ENCODE data around the gene DNAH2. TPM values are rescaled to one million over a fixed set of nuclear protein-coding genes. Genes with fewer than 3 reads are reported as not detected.

DNAH2 gene
- total and polyA plus RNA-seq, 2 of the 13 experiments (the other 11 are each of a cell fraction or from before 2014, with no cell fraction given) = not detected

DNA sequence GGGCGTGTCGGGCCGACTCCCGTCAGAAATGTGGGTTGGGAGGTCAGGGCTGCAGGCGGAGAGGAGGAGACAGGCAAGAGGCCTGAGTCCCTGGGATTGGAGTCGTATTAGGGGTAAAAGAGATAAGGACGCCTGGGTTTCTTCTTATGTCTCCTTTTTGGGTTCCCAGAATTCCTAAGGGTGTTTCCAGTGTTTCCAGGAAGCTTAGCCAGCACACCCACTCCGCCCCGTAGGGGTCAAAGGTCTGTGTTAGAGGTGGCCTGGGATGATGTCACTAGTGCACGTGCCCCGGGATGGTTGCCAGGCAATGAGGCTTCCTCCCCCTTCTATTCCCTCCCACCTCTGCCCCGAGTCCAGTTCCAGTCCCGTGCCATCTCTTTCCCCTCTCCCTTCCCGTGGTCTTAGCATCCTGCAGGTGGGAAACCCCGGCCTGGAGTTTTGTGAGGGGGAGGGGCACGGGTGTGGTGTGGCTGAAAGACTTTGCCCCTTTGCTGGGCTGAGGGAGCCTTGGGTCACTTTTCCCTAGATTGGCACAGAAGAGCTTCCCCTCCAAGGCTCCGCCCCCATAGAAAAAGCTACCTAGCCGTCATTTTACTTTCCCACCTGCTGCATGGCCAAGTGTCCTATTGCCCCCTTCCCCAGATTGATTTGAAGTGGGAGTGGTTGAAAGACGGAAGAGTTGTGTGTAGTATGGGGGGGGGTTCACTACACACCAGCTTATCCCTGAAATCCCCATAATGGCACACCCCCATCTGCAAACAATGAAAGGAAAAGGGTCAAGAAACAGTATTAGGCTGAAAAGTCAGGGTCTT lies 119.3 kb downstream of the DNAH2 start (continued):
- TF ChIP-seq CEBPG (CRISPR knock-in tag; IDR thresholded peaks at IDR 0.05) = peak; percentile 71
- no peak for TF ChIP-seq CENPBD1 (CRISPR knock-in tag; IDR thresholded peaks at IDR 0.05; ENCODE audit: borderline replicate concordance, low read depth)
- peak; percentile 48; the same call in 1 of the 2 replicates for TF ChIP-seq ZNF317 (CRISPR knock-in tag; IDR thresholded peaks at IDR 0.05)
- no peak for TF ChIP-seq ZNF569 (CRISPR knock-in tag; IDR thresholded peaks at IDR 0.05; ENCODE audit: borderline replicate concordance)
- TF ChIP-seq FLYWCH1 (CRISPR knock-in tag; IDR thresholded peaks at IDR 0.05) = no peak
- TF ChIP-seq ZNF652 (CRISPR knock-in tag; IDR thresholded peaks at IDR 0.05; ENCODE audit: borderline replicate concordance, low read depth) = peak; percentile 94
- no peak for TF ChIP-seq ZNF383 (CRISPR knock-in tag; IDR thresholded peaks at IDR 0.05; ENCODE audit: borderline replicate concordance)
- peak; percentile 97 for TF ChIP-seq PHF5A (CRISPR knock-in tag; IDR thresholded peaks at IDR 0.05; ENCODE audit: low read depth, unreplicated experiment)
- TF ChIP-seq, protein P1, sequence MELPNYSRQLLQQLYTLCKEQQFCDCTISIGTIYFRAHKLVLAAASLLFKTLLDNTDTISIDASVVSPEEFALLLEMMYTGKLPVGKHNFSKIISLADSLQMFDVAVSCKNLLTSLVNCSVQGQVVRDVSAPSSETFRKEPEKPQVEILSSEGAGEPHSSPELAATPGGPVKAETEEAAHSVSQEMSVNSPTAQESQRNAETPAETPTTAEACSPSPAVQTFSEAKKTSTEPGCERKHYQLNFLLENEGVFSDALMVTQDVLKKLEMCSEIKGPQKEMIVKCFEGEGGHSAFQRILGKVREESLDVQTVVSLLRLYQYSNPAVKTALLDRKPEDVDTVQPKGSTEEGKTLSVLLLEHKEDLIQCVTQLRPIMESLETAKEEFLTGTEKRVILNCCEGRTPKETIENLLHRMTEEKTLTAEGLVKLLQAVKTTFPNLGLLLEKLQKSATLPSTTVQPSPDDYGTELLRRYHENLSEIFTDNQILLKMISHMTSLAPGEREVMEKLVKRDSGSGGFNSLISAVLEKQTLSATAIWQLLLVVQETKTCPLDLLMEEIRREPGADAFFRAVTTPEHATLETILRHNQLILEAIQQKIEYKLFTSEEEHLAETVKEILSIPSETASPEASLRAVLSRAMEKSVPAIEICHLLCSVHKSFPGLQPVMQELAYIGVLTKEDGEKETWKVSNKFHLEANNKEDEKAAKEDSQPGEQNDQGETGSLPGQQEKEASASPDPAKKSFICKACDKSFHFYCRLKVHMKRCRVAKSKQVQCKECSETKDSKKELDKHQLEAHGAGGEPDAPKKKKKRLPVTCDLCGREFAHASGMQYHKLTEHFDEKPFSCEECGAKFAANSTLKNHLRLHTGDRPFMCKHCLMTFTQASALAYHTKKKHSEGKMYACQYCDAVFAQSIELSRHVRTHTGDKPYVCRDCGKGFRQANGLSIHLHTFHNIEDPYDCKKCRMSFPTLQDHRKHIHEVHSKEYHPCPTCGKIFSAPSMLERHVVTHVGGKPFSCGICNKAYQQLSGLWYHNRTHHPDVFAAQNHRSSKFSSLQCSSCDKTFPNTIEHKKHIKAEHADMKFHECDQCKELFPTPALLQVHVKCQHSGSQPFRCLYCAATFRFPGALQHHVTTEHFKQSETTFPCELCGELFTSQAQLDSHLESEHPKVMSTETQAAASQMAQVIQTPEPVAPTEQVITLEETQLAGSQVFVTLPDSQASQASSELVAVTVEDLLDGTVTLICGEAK (IDR thresholded peaks at IDR 0.05) = no peak
- TF ChIP-seq, protein P1 (CRISPR knock-in tag; IDR thresholded peaks at IDR 0.05) = peak; percentile 35; the same call in 1 of the 2 replicates
- TF ChIP-seq RBM22 (optimal IDR thresholded peaks at IDR 0.05; ENCODE audit: low read length) = peak; percentile 95
- 0 out of 2 replicates have a peak, but pooled peaks have one; percentile 18 for TF ChIP-seq ZNF850 (CRISPR knock-in tag; conservative IDR thresholded peaks at IDR 0.05)
- peak; percentile 96 for TF ChIP-seq ZNF878 (CRISPR knock-in tag; IDR thresholded peaks at IDR 0.05)
- 0 out of 2 replicates have a peak, but pooled peaks have one; percentile 43 for TF ChIP-seq ZNF572 (CRISPR knock-in tag; IDR thresholded peaks at IDR 0.05)
- peak; percentile 76 for TF ChIP-seq PPARG (CRISPR knock-in tag; conservative IDR thresholded peaks at IDR 0.05)
- no peak for TF ChIP-seq TRIM24 (CRISPR knock-in tag; IDR thresholded peaks at IDR 0.05)
- no peak for TF ChIP-seq NR0B2 (CRISPR knock-in tag; IDR thresholded peaks at IDR 0.05)
- TF ChIP-seq ZNF274 (CRISPR knock-in tag; IDR thresholded peaks at IDR 0.05) = peak; percentile 7; the same call in 1 of the 2 replicates
- TF ChIP-seq SNRNP70 (IDR thresholded peaks at IDR 0.05; ENCODE audit: low read depth, low read length) = no peak
